Adrenal gland (tissue), 5 donors: Measurements from ENCODE around the gene ZNF674.

Experiments
- POLR2A ChIP-seq, 2 donors: fragments of 450-650 bp; IDR thresholded peaks; one replicate each; pipeline ENCODE4 v1.6.1; 2017; ENCODE audit warnings: antibody characterized with exemption in 2 of 2, mild to moderate bottlenecking in 2 of 2, moderate library complexity in 1 of 2
- TF ChIP-seq, protein P1 (sequence below), 6 experiments: fragments of 450-650 bp in 4 of 6; fragments of 200-600 bp in 2 of 6; sonication (generic) in 1 of 6; IDR thresholded peaks; 1 replicate in 5 of 6; 2 replicates in 1 of 6; pipeline versions ENCODE4 v1.5.1 to v1.8.0; 2016 to 2021; ENCODE audit warnings: antibody characterized with exemption in 6 of 6, mild to moderate bottlenecking in 2 of 6, moderate library complexity in 1 of 6
- donor health status: DM: no; HTN: no; CAD: no.

DNA sequence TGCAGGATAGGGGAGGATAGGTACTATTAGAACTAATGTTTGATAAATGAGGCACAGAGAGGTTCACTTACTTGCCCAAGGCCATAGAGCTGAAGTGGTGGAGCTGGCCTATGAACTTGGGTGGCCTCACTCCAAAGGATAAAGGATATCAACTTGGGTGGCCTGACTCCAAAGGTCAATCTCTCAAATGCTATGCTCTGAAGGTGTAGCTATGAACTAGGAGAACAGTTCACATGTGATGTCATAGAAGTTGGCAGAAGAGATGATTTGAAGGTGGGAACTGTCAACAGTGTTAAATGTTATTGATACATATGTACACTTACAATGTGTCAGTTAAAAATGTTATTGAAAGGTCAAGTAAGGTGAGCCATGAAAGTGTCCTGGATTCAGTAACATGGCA, 22.2 kb upstream of the ZNF674 start:
- TF ChIP-seq, protein P1, sequence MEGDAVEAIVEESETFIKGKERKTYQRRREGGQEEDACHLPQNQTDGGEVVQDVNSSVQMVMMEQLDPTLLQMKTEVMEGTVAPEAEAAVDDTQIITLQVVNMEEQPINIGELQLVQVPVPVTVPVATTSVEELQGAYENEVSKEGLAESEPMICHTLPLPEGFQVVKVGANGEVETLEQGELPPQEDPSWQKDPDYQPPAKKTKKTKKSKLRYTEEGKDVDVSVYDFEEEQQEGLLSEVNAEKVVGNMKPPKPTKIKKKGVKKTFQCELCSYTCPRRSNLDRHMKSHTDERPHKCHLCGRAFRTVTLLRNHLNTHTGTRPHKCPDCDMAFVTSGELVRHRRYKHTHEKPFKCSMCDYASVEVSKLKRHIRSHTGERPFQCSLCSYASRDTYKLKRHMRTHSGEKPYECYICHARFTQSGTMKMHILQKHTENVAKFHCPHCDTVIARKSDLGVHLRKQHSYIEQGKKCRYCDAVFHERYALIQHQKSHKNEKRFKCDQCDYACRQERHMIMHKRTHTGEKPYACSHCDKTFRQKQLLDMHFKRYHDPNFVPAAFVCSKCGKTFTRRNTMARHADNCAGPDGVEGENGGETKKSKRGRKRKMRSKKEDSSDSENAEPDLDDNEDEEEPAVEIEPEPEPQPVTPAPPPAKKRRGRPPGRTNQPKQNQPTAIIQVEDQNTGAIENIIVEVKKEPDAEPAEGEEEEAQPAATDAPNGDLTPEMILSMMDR (IDR thresholded peaks at IDR 0.05), result no peak
- no peak for TF ChIP-seq POLR2A (IDR thresholded peaks at IDR 0.05)
